ENCODE results near the gene DISC1. TPM values are rescaled to one million over a fixed set of nuclear protein-coding genes. Genes with fewer than 3 reads are reported as not detected.

The DISC1 gene
- total and polyA plus RNA-seq, 12 donors: 1.0 to 21.0 (median 9.7) TPM

GRCh38 chr1:231583376-231583775, 43.2 kb upstream of the DISC1 start:
- intact Hi-C loops (cut with DNase I): loop anchor here (10.0 kb wide), 2 partner anchors 49 to 229 kb away; no protein-coding TSS in a partner anchor
- WGBS, 4 donors: 89 to 94% (median 92%) methylated on average over 6 of the region's 6 CpGs

DNA sequence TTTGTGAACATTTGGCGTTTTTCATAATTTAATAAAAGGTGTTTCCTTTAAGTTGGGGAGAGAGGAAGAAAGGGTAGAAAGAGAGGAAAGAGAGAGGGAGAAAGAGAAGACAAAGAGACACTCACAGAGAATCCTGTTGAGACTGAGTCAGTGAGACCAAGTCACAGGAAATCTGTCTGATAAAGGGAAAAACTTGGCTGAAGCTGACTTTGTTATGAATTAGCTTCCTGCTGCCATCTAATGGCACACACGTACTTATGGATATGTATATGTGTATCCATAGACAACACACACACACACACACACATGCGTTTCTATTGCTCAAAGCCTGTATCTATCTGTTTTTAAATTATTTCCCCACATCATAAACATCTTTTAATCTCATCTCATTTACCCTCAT, 42.5 kb upstream of the DISC1 start:
- Histone ChIP-seq H3K27me3 (no peaks in the 10 kb centered on the region), H3K36me3 (replicated peaks in 1 of 2) (no peaks in the 10 kb centered on the region), H3K4me1 (replicated peaks in 1 of 2) (no peaks in the 10 kb centered on the region), H3K9me3 (replicated peaks in 1 of 3) (no peaks in the 10 kb centered on the region), H3K27ac (no peak overlapping the region), H3K4me3 (no peak overlapping the region)
- TF ChIP-seq POLR2A (IDR thresholded peaks at IDR 0.05): no peak
- peak in 3 of 6 experiments; percentile 22 to 35 (median 23) for TF ChIP-seq CTCF (IDR thresholded peaks at IDR 0.05)
- WGBS, 4 donors: 42 to 55% (median 46%) methylated on average over 3 of the region's 3 CpGs
- intact Hi-C loops (cut with DNase I): loop anchor here (10.0 kb wide), 2 partner anchors 49 to 229 kb away; no protein-coding TSS in a partner anchor
- DNase-seq: peak in 1 of 7 donors; percentile 23

More at GRCh38 chr1:231583376-231583775, 43.2 kb upstream of the DISC1 start:
- H3K27ac ChIP-seq: no peak overlapping the region
- H3K27me3 ChIP-seq: no peaks in the 10 kb centered on the region
- no peaks in the 10 kb centered on the region for H3K36me3 ChIP-seq (replicated peaks in 1 of 2)
- no peak for TF ChIP-seq POLR2A (IDR thresholded peaks at IDR 0.05)
- TF ChIP-seq CTCF (IDR thresholded peaks at IDR 0.05): no peak
- no peak overlapping the region for H3K4me3 ChIP-seq
- no peaks in the 10 kb centered on the region for H3K4me1 ChIP-seq (replicated peaks in 1 of 2)
- DNase-seq: no peak
- no peaks in the 10 kb centered on the region for H3K9me3 ChIP-seq (replicated peaks in 1 of 3)

DNA sequence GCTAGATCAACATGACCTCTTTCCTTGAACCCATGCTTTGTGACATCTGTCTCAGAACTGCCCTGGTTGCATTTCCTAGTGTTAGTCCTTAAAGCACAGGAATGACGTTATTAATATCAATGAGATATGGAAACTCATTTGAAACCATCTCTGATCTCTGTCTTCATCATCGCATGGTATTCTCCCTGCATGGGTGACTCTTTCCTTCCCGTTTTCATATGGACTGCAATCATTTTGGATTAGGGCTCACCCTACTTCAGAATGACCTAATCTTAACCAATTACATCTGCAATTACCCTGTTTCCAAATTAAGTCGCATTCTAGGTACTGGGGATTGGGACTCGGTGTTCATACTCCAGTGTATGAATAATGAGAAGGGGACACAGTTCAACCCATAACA, 41.7 kb upstream of the DISC1 start:
- intact Hi-C loops (cut with DNase I): loop anchor here (10.0 kb wide), 2 partner anchors 50 to 230 kb away; no protein-coding TSS in a partner anchor

More for the DNA sequence above, 41.7 kb upstream of the DISC1 start:
- 54 to 85% (median 69%) methylated on average over 5 of the region's 5 CpGs for WGBS, 4 donors
- Histone ChIP-seq H3K4me3 (no peak overlapping the region), H3K4me1 (replicated peaks in 1 of 2) (no peaks in the 10 kb centered on the region), H3K27me3 (no peaks in the 10 kb centered on the region), H3K27ac (no peak overlapping the region), H3K9me3 (replicated peaks in 1 of 3) (no peaks in the 10 kb centered on the region), H3K36me3 (replicated peaks in 1 of 2) (no peaks in the 10 kb centered on the region)
- DNase-seq: no peak
- no peak for TF ChIP-seq CTCF (IDR thresholded peaks at IDR 0.05)
- no peak for TF ChIP-seq POLR2A (IDR thresholded peaks at IDR 0.05)
